ENCODE data around the gene SFMBT1.

The SFMBT1 gene

DNA sequence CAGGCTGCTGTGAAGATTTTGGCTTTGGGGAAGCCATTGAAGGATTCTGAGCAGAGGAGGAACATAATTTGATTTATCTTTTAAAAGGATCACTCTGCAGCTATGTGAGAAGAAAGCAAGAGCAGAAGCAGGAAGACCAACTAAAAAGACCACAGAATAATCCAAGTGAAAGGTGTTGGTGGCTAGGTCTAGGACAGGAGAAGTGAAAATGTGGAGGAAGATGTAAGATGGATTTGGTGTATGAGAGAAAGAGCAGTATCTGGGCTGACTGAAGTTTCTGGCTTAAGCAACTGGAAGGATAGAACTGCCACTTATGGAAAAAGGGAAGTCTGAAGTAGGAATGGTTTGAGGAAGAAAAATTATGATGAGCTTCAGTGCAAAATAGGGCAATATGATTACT is 62.0 kb downstream of the SFMBT1 start:
- DNase-seq = no peak

DNA sequence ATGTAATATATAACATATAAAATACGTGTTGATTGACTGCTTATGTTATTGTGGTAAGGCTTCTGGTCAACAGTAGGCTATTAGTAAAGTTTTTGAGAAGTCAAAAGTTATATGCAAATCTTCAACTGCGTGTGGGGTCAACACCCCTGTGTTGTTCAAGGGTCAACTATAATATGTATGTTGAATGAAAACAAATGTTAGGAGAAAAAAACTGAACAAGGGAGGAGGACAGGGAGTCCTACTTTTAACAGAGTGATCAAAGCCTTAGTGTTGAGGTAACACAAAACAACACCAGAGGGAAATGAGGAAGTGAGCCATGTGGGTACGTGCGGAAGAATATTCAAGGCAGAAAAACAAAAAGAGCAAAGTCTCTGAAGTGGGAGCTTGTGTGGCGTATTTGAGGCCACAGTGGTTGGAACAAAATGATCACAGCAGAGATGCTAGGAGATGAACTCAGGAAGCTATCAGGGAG is 62.5 kb downstream of the SFMBT1 start:
- peak; percentile 43 for DNase-seq

DNA sequence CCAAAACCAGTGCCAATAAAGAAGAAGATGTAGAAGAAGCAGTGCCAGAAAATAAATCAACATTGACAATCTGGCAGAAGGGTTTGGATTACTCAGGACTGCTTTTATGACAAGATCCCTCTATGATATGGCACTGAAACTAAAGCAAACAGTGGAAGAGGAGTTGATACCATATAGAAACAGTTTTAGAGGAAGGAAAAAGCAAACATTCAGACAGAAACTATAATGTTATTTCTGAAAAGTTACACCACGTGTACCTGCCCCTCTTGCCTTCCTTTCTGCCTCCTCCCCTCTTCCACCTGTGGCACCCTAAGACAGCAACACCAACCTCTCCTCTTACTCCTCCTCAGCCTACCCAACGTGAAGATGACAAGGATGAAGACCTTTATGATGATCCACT is 63.0 kb downstream of the SFMBT1 start:
- no peak for DNase-seq

DNA sequence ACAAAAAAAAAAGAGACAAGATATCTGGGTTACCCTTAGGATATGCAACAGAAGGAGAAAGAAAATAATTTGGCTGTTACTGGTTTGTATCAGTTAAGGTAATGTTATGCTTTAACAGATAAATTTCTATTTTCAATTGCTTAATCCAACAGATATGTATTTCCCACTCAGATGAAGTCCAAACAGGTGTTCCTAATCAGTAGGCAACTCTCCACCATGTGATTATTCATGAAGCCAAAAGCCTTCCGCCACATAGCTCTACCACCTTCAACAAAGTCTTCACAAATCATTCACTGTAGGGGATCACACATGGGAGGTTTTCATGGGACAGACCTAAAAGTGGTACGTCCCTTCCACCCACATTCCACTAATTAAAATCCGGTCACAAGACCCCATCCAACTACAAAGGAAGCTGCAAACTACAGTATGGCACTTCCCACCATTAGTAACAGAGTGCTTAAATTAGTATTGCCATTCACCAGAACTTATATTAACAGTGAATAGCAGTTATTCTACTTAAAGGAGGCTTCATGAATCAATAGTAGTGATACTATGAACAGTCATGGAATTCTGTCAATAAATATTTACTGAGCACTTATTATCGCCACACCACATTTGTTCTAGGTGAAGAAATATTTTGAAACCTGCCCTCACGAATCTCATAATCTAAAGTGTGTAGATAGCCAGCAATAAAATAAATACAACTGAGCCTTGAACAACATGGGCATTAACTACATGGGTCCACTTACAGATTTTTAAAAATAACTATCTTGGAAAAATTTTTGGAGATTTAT is 66.5 kb downstream of the SFMBT1 start:
- no peak for DNase-seq

DNA sequence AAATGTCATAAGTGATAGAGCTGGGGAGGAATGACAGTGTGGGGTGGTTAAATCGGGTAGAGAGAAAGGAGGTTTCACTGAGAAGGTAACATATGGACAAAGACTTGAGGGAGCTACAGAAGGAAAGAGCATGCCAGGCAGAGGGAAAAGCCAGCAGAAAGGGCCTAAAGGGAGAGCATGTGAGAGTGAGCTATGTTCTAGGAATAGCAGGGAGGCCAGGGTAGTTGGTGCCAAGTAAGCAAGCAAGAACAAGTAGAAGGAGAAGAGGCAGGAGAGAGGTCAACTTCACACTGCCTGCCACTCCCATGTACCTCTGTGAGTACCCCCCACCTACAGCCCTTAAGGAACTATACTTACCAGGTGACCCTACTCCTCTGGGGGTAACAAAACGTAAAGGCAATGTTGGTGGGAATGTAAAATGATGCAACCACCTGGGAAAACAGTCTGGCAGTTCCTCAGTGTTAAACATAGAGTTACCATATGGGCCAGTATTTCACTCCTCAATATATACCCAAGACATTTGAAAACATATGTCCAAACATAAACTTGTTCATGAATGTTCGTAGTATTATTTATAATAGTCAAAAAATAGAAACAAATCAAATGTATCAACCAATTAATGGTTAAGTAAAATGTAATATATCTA is 67.6 kb downstream of the SFMBT1 start:
- DNase-seq = no peak

DNA sequence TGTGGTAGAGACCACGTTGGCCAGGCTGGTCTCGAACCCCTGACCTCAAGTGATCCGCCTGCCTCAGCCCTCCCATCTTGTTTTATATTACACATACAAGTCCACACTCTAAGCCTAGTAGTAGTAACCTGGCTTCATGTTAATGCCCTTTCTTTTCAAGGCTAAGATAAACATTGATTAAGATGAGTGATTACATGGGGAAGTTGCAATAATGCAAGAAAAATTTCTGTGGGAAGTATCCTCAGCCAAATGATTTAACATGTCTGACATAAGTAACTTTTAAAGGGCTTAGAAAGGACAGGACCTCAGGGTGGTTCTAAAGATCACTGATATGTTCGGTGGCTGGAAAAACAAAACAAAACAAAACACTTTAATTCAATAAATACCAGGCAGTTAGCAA is 72.1 kb downstream of the SFMBT1 start:
- no peak for DNase-seq

DNA sequence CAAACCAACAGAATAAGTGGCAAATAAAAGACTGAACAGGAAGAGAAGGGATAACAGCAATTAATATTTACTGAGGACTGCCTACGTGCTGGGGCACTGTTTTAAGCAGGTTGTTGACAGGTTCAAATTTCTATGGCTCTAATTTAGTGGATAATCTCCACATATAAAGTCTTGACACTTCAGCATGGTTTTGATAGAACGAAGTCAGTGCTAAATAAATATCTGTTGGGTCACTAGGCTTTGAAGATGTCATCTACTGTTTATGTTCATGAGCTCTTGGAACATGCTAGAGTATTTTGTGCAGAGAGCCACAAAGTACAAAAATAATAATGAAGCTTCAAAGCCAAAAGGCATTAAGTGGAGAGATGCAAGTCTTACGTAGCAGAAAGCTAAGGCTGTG is 74.0 kb downstream of the SFMBT1 start:
- no peak for DNase-seq

DNA sequence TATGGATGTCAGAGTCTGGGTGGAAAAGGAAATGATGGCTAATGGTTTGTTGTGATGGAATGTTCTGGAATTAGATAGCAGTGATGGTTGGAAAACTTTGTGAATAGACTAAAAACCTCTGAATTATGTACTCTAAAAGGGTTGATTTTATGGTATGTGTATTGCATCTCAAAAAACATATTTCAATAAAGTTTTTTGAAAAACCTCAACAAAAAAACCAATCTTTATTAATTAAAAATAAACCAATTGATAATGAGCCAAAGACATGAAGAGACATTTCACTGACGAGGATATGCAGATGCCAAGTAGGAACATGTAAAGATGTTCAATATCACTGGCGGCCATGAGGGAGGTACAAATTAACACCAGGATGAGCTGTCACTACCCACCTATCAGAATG is 78.5 kb downstream of the SFMBT1 start:
- no peak for DNase-seq

DNA sequence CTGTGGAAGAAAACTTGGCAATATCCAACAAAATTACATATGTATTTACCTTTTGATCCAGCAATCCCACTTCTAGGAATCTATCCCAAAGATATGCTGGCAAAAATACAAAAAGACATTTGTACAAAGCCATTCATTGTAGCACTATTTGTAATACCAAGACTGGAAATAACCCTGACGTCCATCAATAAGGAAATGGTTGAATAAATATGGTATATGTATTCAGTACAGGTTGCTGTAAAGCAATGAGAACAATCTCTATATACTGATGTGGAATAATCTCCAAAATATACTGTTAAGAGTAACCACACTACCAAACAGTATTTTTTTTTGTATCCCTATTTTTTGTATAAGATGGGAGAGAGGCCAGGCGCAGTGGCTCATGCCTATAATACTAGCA is 83.7 kb downstream of the SFMBT1 start:
- no peak for DNase-seq

DNA sequence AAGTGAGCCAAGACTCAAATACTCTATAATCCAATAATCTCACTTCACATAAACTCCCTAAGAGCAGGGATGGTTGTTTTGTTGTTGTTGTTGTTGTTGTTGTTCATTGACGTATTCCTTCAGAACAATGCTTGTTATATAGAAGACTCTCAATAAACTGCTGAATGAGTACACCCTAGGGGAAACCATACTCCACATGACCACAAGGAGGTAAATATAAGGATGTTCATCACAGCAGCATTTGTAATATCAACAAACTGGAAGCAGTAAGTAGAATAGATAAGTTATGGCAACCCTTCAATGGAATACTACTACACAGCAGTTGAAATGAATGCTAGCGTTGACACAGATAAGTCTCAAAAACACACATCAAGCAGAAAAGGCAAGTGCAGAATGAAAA is 86.1 kb downstream of the SFMBT1 start:
- DNase-seq = no peak

DNA sequence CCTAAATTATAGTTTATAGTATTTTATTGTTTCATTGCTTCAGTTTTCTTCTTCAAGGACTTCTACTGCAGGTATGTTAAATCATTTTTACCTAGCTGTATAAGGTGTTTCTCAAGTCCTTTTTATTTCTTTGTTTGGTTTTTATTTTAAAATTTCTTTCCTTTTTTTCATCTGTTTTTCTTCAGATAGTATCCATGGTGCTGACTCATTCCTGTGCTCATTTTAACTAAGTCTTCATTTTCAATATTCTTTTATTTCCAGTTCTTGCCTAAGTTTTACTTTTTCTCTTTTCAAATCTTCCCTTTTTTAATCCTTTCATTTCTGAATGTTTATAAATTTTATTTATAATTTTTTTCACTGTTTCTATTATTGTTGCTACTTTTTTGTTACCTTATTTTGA is 106.3 kb downstream of the SFMBT1 start:
- no peak for DNase-seq

DNA sequence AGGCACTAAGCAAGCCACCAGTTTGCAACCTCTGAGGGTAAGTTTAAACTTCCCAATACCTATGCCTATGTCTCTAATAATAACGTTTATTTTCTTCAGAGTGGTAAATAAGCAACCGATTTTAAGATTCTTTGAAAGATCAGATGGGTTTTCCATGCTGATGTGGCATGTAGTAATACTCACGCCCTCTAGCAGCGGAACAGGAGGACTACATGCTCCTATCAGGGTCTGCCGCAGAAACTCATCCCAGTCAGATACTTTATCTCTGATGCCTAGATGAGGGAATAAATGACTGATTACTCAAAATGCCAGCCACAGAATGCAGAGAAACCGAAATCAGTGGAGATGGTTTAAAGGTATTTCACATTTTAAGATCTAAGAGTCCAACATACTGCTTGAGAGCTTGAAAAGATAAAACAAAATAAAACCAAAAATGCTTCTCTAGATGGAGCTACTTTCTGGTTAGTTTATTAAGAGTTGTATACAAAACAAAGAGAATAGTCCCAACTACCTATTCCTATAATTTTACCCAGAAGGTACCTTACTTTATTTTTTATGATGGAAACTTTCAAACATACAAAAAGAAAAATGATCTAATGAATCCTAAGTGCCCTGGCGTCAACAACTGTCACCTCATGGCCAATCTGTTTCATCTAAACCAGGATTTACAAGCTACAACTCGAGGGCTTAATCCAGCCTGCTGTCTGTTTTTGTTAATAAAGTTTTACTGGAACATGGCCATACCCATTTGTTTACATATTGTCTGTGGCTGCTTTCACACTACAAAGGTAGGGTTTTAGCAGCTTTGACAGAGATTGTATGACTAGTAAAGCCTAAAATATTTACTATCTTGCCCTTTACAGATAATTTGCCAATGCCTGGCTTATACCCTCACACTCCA is 111.0 kb downstream of the SFMBT1 start:
- DNase-seq = peak; percentile 40

DNA sequence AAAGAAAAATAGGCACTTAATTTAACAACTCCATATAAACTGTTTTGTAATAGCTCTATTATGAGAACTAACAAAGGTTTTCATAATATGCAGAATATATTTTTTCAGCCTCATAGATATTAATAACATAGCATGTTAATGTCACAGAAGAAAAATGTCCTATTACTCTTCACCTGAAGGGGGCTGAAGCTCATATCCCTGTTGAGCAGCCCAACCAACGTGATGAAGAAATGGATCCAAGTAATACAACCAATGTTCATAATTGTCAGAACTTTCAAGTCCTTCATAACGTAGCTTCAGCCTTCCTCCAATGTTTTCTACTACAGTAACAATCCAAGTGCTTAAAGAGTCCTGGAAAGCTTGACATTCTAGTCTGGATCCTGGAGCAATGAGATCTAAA is 114.0 kb downstream of the SFMBT1 start:
- no peak for DNase-seq

DNA sequence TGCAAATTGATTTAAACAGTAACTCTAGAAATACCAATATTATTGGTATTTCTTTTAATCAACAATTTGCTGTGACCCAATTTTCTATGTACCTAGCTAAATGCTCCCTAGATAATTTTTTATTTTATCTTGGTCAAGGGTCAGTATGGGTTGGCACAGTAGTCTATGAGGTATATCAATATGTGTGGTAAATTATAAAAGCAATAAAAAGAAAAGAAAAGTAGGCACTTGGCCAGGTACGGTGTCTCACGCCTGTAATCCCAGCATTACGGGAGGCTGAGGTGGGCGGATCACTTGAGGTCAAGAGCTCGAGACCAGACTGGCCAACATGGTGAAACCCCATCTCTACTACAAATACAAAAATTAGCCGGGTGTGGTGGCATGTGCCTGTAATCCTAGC is 114.5 kb downstream of the SFMBT1 start:
- no peak for DNase-seq

DNA sequence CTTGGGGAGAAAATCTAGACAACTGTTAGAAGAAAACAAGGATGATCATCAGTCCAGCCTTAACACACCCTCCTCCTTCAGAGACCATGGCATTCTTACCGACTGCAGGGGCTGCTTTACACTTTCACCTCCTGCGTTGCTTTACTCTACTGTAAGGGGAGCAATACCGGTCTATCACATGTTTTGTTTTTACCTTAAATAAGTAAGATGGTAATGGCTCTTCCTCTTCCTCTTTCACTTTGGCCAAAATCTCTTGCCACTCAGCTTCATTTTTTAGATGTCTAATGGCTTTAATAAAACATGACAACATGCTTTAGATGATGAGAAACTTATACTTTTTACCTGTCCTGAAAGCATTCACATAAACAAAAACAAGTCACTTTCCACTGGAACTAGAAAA is 115.1 kb downstream of the SFMBT1 start:
- DNase-seq = no peak

DNA sequence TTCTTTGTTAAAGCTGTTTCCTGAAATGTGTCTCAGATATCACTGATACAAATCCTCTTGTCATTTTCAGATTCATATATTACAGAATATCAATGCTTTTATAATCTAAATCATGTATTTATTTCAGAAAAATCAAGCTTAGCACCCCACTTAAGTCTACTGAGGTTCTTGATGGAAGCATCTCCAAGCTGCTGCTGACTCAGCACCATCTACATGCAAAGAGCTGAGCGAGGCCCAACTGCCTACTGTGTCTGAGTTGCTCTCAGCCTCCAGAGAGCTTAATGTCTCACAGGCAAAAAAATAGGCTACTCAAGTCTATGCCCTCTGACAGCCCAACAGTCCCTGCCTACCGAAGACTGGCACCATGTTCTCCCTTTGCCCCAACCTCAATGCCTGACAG is 119.3 kb downstream of the SFMBT1 start:
- no peak for DNase-seq

DNA sequence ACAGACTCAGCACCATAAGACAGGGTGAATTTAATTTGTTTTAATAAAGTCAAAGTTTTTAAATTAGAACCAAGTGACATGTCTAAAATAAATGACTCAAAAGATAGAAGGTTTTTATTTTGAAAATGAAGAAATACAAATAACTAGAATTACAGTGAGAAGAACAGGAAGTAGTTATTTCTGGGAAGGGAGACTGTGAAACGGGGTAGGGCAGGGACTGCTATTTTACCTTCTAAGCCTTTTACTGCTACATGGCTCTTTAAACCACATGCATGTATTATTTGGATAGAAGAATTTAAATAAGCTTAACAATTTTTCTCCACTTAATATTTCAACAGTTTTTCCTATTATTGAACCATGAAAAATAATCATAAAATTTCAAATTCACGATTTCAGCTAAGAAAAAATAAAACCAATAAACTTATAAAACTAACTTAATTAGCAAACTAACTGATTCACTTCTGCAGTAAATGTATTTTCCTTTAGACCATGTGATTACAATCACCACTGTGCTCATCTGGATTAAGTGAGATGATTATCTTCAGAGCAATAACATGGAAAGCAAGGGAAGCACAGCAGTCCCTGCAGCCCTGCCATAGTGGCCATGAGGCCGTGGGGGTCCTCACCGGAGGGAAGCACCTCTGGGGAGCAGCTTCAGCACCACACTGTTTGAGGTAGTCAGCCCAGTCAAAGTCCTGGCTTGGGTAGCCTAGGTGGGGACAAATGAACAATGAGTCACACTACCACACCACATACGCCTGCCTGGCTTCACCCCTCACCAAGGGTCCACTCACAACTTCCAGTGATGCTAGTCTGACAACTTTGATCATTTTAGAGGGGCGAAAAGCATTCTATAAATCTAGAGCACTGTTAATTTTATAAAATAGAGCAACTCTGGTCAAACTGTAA is 120.2 kb downstream of the SFMBT1 start:
- no peak for DNase-seq

DNA sequence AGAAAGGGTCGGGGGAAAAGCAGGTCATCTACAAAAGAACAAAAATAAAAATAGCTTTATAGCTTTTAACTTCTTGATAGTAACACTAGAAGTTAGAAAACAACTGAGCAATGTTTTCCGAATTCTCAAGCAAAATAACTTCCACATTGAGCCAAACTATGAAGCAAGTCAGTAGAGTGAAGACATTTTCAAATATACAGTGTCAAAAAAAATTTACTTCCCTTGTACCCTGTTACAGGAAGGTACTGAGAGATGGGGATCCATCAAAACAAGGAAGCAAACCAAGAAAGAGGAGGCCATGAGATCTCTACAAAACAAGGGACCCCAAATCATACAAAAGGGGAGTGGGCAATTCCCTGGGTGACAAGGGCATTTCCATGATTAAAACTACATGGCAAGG is 121.9 kb downstream of the SFMBT1 start:
- no peak for DNase-seq

DNA sequence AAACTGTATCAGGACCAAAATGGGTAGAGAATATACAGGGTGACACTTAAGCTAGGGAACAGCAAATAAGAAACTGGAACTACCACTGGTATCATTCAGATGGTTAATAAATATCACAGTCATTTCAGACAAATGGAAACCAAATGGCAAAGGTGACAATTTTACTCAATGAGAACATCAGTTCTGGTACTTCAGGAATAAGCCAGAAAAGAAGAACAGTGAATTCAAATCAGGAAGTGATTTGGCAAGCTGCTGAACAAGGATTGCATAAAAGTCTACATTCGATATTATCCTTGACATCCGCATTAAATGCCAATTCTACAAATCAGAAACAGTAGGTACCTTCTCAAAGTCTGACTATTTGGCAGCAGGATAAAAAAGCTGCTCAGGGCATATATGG is 125.0 kb downstream of the SFMBT1 start:
- no peak for DNase-seq

DNA sequence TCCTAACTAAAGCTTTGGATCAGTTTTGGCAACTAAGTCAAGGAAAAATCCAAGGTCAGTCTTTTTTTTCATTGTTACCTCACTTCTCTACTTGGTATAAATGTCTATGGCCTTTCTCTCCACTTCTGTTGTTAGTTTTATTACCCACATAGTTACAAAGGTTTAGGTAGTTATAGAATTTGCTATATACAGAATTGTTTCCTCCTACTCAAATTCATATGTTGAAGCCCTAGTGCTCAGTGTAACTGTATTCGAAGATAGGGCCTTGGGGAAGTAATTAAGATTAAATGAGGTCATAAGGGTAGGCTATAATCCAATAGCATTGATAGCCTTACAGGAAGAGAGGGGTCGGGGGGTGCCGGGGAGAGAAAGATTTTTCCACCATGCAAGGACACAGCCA is 128.8 kb downstream of the SFMBT1 start:
- DNase-seq = no peak

DNA sequence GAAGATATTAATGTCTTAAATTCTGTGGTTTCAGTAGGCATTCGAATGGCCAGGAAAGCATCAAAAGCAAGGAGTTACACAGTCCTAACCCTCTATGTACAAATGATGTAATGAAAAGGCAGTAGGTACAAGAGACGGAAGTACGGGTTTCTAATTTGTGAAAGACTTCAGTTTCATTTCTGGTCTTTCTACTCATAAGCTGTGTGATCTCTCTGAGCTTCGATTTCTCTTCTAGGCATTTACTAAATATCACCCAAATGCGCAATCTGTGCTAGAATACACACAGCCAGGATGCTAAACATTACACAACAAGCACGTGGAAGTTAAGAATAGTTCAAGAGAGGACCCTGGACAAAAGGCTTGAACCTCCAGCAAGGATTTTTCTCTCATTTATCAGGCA is 130.6 kb downstream of the SFMBT1 start:
- no peak for DNase-seq

DNA sequence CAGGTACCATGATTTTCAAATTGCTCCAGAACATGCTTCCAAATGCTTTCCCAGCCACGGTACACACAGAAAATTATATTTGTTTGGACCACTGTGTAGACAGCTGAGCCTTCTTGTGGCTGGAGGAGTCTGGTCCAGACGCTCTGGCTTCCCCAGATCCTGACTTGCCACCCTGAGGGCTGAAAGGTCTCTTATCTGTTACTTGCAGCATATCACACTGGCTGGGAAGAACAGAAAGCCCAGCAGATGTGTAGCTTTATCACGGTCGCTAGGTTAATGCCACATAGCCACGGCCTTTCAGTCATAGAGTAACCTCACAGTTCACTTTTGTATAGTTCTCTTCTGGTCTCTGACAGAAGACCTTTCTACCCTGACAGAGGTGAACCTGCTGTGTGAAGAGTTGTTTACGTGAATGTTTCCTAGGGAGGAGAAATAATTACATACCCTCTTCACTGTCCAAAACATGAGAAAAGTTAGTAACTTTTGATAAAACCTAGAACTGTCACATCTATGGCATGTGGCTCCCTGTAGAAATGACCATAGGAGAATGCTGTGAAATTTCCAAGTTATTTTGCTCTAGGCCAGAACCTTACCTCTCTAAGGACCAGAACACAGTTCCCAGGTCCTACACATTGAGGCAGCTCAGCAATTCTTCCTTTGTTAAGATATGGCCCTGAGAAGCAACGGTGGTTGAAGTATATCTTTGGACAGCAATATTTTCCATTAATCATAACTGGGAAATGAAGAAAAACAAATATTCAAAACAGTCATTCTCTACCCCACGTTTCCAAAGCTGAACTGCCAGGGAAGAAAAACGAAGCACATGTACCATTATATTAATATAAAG is 132.8 kb downstream of the SFMBT1 start:
- DNase-seq = no peak
